Measurements from ENCODE around the gene CNOT10. TPM values are rescaled to one million over a fixed set of nuclear protein-coding genes. Genes with fewer than 3 reads are reported as not detected.
"Not testable (repeated sequence)": the region's sequence is repeated elsewhere in the genome, so short reads cannot be mapped to it uniquely, and the experiment has no call there.

The CNOT10 gene
- total RNA-seq, 2 donors from 2014 or later, result 23.8 to 34.1 TPM

DNA sequence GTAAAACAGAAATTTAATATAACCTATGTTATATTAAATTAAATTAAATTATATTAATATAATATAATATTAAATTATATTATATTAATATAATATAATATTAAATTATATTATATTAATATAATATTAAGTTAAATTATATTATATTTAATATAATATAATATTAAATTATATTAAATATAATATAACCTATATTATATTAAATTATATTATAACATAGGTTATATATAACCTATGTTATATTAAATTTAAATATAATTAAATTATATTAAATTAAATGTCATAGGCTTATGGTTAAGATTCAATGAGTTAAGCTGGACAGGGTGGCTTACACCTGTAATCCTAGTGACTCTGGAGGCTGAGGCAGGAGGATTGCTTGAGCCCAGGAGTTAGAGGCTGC is 40.6 kb upstream of the CNOT10 start:
- Histone ChIP-seq H3K4me1 (no peaks in the 10 kb centered on the region), H3K27ac (no peak overlapping the region)
- intact Hi-C loops (cut with DNase I), result no loop called here

DNA sequence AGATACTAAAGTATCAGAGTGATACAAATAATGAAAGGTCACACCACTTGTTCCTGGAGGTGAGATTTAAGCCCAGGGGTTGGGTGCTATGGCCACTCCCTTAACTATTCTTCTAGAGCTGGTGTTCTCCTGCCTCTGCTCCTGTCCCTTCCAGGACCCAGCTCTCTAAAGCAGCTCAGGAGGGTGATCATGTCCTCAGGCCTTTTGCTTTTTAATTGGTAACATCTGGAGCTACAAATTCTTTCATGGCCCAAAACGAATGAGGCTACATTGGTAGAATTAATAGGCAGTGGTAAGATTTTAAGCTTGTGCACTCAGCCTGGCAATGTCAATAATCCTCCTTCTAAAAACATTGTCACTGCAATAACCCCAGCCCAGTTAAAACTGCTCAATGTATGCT is 38.2 kb upstream of the CNOT10 start:
- DNase-seq, result no peak
- no peak overlapping the region for H3K9ac ChIP-seq (ENCODE audit: low read depth in 2 of 2, low read length in 2 of 2)
- no peaks in the 10 kb centered on the region for H3K4me1 ChIP-seq
- TF ChIP-seq, protein P1, sequence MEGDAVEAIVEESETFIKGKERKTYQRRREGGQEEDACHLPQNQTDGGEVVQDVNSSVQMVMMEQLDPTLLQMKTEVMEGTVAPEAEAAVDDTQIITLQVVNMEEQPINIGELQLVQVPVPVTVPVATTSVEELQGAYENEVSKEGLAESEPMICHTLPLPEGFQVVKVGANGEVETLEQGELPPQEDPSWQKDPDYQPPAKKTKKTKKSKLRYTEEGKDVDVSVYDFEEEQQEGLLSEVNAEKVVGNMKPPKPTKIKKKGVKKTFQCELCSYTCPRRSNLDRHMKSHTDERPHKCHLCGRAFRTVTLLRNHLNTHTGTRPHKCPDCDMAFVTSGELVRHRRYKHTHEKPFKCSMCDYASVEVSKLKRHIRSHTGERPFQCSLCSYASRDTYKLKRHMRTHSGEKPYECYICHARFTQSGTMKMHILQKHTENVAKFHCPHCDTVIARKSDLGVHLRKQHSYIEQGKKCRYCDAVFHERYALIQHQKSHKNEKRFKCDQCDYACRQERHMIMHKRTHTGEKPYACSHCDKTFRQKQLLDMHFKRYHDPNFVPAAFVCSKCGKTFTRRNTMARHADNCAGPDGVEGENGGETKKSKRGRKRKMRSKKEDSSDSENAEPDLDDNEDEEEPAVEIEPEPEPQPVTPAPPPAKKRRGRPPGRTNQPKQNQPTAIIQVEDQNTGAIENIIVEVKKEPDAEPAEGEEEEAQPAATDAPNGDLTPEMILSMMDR (IDR thresholded peaks at IDR 0.05), result no peak
- no peaks in the 10 kb centered on the region for H3K9me3 ChIP-seq
- intact Hi-C loops (cut with DNase I), result no loop called here
- no peak overlapping the region for H3K27ac ChIP-seq
- H3K36me3 ChIP-seq, result no peaks in the 10 kb centered on the region
- H3K4me3 ChIP-seq, result no peak overlapping the region
- no peaks in the 10 kb centered on the region for H3K27me3 ChIP-seq

More for the DNA sequence above, 40.6 kb upstream of the CNOT10 start:
- H3K36me3 ChIP-seq, result no peaks in the 10 kb centered on the region
- no peaks in the 10 kb centered on the region for H3K9me3 ChIP-seq
- H3K4me3 ChIP-seq, result no peak overlapping the region
- TF ChIP-seq, protein P1 (IDR thresholded peaks at IDR 0.05), result no peak
- no peak for DNase-seq
- no peaks in the 10 kb centered on the region for H3K27me3 ChIP-seq
- no peak overlapping the region for H3K9ac ChIP-seq (ENCODE audit: low read depth in 2 of 2, low read length in 2 of 2)

DNA sequence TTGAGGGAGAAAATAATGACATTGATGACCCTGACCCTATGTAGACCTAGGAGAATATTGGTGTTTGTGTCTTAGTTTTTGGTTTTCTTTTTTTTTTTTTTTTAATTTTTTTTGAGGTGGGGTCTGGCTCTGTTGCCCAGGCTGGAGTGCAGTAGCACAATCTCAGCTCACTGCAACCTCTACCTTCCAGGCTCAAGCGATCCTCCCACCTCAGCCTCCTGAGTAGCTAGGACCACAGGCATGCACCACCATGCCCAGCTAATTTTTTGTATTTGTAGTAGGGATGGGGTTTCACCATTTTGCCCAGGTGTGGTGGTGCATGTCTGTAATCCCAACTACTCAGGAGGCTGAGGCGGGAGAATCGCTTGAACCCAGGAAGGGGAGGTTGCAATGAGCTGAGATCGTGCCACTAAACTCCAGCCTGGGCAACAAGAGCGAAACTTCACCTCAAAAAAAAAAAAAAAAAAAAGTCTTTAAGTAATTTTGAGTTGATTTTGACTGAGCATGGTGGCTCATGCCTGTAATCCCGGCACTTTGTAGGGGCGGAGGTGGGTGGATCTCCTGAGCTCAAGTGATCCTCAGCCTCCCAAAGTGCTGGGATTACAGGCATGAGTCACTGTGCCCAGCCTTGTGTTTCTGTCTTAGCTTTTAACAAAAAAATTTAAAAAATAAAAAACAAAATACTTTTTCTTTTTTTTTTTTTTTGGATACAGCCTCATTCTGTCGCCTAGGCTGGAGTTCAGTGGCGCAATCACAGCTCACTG is 32.5 kb upstream of the CNOT10 start:
- H3K27me3 ChIP-seq; DNase-seq; H3K9ac ChIP-seq (ENCODE audit: low read depth in 2 of 2, low read length in 2 of 2); H3K27ac ChIP-seq; H3K4me3 ChIP-seq; H3K4me1 ChIP-seq; intact Hi-C loops (cut with DNase I); H3K36me3 ChIP-seq; H3K9me3 ChIP-seq: not testable (repeated sequence)

DNA sequence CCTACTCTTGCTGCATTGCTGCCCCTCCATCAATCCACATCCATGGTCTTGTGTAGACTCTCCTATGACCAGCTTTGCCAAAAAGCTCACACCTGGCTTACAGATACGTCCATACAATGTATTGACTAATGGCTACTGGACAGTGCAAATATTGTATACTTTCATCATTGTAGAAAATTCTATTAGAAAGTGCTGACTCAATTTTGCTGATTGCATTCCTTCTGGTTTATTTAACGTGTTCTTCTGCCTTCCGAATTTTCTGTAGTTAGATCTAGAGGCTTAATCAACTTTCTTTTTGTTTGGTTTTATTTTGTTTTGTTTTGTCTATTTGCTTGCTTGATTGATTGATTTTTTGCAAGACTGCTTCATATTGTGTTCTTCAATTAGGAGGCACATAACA is 29.8 kb upstream of the CNOT10 start:
- H3K27ac ChIP-seq, result no peak overlapping the region
- no peak overlapping the region for H3K9ac ChIP-seq (ENCODE audit: low read depth in 2 of 2, low read length in 2 of 2)
- H3K4me3 ChIP-seq, result no peak overlapping the region
- no peaks in the 10 kb centered on the region for H3K4me1 ChIP-seq
- H3K36me3 ChIP-seq, result no peaks in the 10 kb centered on the region
- TF ChIP-seq, protein P1 (IDR thresholded peaks at IDR 0.05), result no peak
- DNase-seq, result no peak
- H3K9me3 ChIP-seq, result no peaks in the 10 kb centered on the region
- no peaks in the 10 kb centered on the region for H3K27me3 ChIP-seq
- intact Hi-C loops (cut with DNase I), result no loop called here

DNA sequence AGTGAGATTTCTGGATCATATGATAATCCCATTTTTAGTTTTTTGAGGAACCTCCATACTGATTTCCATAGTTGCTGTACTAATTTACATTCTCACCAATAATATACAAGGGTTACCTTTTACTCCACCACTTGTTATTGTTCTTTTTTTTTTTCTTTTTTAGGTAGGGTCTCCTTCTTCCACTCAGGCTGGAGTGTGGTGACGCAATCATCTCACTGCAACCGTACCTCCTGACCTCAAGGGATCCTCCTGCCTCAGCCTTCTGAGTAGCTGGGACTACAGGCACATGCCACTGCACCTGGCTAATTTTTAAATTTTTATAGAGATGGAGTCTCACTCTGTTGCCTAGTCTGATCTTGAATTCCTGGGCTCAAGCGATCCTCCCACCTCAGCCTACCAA is 24.4 kb upstream of the CNOT10 start:
- DNase-seq, result no peak
- no peaks in the 10 kb centered on the region for H3K27me3 ChIP-seq
- TF ChIP-seq, protein P1 (IDR thresholded peaks at IDR 0.05), result no peak
- no peaks in the 10 kb centered on the region for H3K9me3 ChIP-seq
- H3K9ac ChIP-seq (ENCODE audit: low read depth in 2 of 2, low read length in 2 of 2), result no peak overlapping the region
- H3K4me3 ChIP-seq, result no peak overlapping the region
- H3K36me3 ChIP-seq, result no peaks in the 10 kb centered on the region
- H3K4me1 ChIP-seq, result no peaks in the 10 kb centered on the region
- intact Hi-C loops (cut with DNase I), result loop anchor here (5.0 kb wide), 1 partner anchor 153 kb away; no protein-coding TSS in a partner anchor
- no peak overlapping the region for H3K27ac ChIP-seq

DNA sequence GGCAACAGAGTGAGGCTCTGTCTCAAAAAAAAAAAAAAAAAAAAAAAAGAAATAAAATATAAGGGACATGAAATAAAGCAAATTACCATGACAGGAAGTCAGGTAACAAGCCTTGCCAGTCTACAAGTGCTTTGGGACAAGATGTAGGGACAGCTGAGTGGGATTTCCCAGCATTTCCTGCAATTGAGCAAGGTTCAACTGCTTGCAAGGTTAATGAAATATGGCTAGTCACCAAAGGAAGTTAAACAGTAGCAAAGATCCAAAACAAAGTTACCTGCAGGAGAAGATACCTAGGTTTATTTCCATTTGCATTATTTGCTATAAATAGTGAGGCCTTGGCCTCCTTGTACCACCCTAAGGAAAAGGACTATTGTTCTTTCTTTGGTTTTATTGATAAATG is 22.3 kb upstream of the CNOT10 start:
- H3K27ac ChIP-seq, result no peak overlapping the region
- intact Hi-C loops (cut with DNase I), result loop anchor here (5.0 kb wide), 1 partner anchor 155 kb away; no protein-coding TSS in a partner anchor

DNA sequence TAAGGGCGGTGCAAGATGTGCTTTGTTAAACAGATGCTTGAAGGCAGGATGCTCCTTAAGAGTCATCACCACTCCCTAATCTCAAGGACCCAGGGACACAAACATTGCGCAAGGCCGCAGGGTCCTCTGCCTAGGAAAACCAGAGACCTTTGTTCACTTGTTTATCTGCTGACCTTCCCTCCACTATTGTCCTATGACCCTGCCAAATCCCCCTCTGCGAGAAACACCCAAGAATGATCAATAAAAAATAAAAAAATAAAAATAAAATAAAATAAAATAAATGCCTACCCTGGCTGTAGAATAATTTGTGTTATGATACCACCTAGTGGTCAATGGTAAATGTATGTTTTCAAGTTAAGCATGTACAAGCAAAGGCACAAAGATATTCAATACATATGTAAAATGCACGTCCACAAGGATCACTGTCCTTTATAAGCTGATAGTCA is 20.3 kb upstream of the CNOT10 start:
- H3K4me1 ChIP-seq; DNase-seq; H3K9ac ChIP-seq (ENCODE audit: low read depth in 2 of 2, low read length in 2 of 2); H3K36me3 ChIP-seq; H3K27me3 ChIP-seq; H3K27ac ChIP-seq; H3K4me3 ChIP-seq; H3K9me3 ChIP-seq: not testable (repeated sequence)
- intact Hi-C loops (cut with DNase I), result loop anchor here (5.0 kb wide), 1 partner anchor 157 kb away; no protein-coding TSS in a partner anchor

More for the DNA sequence above, 22.3 kb upstream of the CNOT10 start:
- H3K36me3 ChIP-seq, result no peaks in the 10 kb centered on the region
- DNase-seq, result no peak
- H3K9ac ChIP-seq (ENCODE audit: low read depth in 2 of 2, low read length in 2 of 2), result no peak overlapping the region
- TF ChIP-seq, protein P1 (IDR thresholded peaks at IDR 0.05), result no peak
- no peaks in the 10 kb centered on the region for H3K9me3 ChIP-seq
- no peaks in the 10 kb centered on the region for H3K27me3 ChIP-seq
- no peaks in the 10 kb centered on the region for H3K4me1 ChIP-seq
- H3K4me3 ChIP-seq, result no peak overlapping the region
